A673 (cell line): ENCODE measurements around the gene IL1R1. TPM values are rescaled to one million over a fixed set of nuclear protein-coding genes. Genes with fewer than 3 reads are reported as not detected.

ENCODE experiments used
- BruUV-seq: library from RNA; stranded (reverse); fragments of 400-500 nt; replicated peaks from 2 replicates; lab custom pipeline; 2021; lab: Mats Ljungman, UMichigan
- CTCF ChIA-PET: fragments of 300-600 bp; sonication (Branson Sonifier 250); formaldehyde crosslinking; loops from one replicate; lab custom pipeline; 2022; ENCODE audit warnings: antibody characterized with exemption; lab: Charles Lee
- POLR2A ChIA-PET: fragments of 300-600 bp; sonication (Branson Sonifier 250); formaldehyde crosslinking; loops from one replicate; lab custom pipeline; 2022; ENCODE audit warnings: antibody characterized with exemption; ENCODE audit not compliant: low non-redundant PET; lab: Charles Lee
- DNase-seq: peaks from one replicate; pipeline ENCODE4 v3.0.0-alpha.2; 2015; ENCODE audit warnings: low spot score
- H3K27ac ChIP-seq: fragments of 200-600 bp; sonication (generic); 2 replicates; pipeline ENCODE4 v1.5.1; 2016; ENCODE audit warnings: mixed run types, low read depth, mild to moderate bottlenecking, mixed read lengths, antibody characterized with exemption, low read length; ENCODE audit not compliant: poor library complexity, severe bottlenecking
- H3K27me3 ChIP-seq: fragments of 200-600 bp; sonication (generic); replicated peaks from 2 replicates; pipeline ENCODE4 v1.6.1; 2017; ENCODE audit warnings: mixed run types, low read depth, mild to moderate bottlenecking, mixed read lengths, antibody characterized with exemption, low read length; ENCODE audit not compliant: insufficient read depth, poor library complexity
- H3K36me3 ChIP-seq: fragments of 200-600 bp; sonication (generic); 2 replicates; pipeline ENCODE4 v1.6.1; 2016; ENCODE audit warnings: mixed run types, mild to moderate bottlenecking, mixed read lengths, antibody characterized with exemption, low read length; ENCODE audit not compliant: insufficient read depth, poor library complexity, severe bottlenecking
- H3K4me1 ChIP-seq: fragments of 200-600 bp; sonication (generic); 2 replicates; pipeline ENCODE4 v1.6.1; 2017; ENCODE audit warnings: mixed run types, mild to moderate bottlenecking, mixed read lengths, antibody characterized with exemption, low read length; ENCODE audit not compliant: insufficient read depth, poor library complexity, severe bottlenecking
- H3K4me3 ChIP-seq: fragments of 200-600 bp; sonication (generic); 2 replicates; pipeline ENCODE4 v1.5.1; 2016; ENCODE audit warnings: low read depth, mixed run types, mild to moderate bottlenecking, mixed read lengths, low read length; ENCODE audit not compliant: poor library complexity, severe bottlenecking
- H3K9me3 ChIP-seq: fragments of 200-600 bp; sonication (generic); 2 replicates; pipeline ENCODE4 v1.6.1; 2016; ENCODE audit warnings: mixed run types, low read depth, mild to moderate bottlenecking, mixed read lengths, antibody characterized with exemption, low read length; ENCODE audit not compliant: poor library complexity, severe bottlenecking
- EZH2 ChIP-seq: fragments of 200-600 bp; sonication (generic); IDR thresholded peaks from 2 replicates; pipeline ENCODE4 v1.6.1; 2017; ENCODE audit warnings: borderline replicate concordance, low read depth, mild to moderate bottlenecking, mixed read lengths, antibody characterized with exemption, low read length; ENCODE audit not compliant: poor library complexity, severe bottlenecking
- intact Hi-C: fragments of 100-400 bp; cut with micrococcal nuclease; formaldehyde crosslinking; loops from one replicate; pipeline ENCODE4 v1.10.0; 2022; ENCODE audit not compliant: unreplicated experiment
- total RNA-seq: library from RNA; stranded (reverse); gene quantifications from 2 replicates; pipeline ENCODE4 v1.2.3, GENCODE V29; 2021
- TF ChIP-seq, protein P1 (sequence below): fragments of 300-800, 200-600 bp; sonication (generic); conservative IDR thresholded peaks from 2 replicates; pipeline ENCODE4 v1.5.1; 2017; ENCODE audit warnings: low read depth, mild to moderate bottlenecking, antibody characterized with exemption, low read length, moderate library complexity, mixed read lengths

Gene IL1R1
- total RNA-seq, 1 experiment from 2014 or later, result 0.45 TPM

DNA sequence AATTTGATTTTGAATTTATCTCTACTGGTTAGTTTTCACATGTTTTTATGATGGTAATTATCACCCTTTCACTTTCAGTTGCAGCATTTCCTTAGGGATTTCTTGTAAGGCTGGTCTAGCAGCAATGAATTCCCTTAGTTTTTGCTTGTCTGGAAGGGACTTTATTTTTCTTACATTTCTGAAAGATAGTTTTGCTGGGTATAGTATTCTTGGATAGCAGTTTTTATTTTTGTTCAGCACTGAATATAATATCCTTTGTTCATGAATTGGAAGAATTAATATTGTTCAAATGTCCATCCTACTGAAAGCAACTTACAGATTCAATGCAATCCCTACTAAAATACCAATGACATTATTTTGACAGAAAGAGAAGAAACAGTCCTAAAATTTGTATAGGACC is 74.5 kb downstream of the IL1R1 start:
- TF ChIP-seq, protein P1, sequence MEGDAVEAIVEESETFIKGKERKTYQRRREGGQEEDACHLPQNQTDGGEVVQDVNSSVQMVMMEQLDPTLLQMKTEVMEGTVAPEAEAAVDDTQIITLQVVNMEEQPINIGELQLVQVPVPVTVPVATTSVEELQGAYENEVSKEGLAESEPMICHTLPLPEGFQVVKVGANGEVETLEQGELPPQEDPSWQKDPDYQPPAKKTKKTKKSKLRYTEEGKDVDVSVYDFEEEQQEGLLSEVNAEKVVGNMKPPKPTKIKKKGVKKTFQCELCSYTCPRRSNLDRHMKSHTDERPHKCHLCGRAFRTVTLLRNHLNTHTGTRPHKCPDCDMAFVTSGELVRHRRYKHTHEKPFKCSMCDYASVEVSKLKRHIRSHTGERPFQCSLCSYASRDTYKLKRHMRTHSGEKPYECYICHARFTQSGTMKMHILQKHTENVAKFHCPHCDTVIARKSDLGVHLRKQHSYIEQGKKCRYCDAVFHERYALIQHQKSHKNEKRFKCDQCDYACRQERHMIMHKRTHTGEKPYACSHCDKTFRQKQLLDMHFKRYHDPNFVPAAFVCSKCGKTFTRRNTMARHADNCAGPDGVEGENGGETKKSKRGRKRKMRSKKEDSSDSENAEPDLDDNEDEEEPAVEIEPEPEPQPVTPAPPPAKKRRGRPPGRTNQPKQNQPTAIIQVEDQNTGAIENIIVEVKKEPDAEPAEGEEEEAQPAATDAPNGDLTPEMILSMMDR, result no peak
- TF ChIP-seq EZH2, result no peak
- no peaks in the 10 kb centered on the region for H3K27me3 ChIP-seq
- H3K4me3 ChIP-seq, result no peak overlapping the region
- H3K27ac ChIP-seq, result no peak overlapping the region
- no TSS peak for BruUV-seq
- ChIA-PET CTCF (no interaction called here), POLR2A (no interaction called here)
- intact Hi-C loops, result no loop called here
- no peaks in the 10 kb centered on the region for H3K4me1 ChIP-seq
- DNase-seq, result no peak
- H3K36me3 ChIP-seq, result no peaks in the 10 kb centered on the region
- H3K9me3 ChIP-seq, result peaks cover 18% of the 10 kb centered on the region

DNA sequence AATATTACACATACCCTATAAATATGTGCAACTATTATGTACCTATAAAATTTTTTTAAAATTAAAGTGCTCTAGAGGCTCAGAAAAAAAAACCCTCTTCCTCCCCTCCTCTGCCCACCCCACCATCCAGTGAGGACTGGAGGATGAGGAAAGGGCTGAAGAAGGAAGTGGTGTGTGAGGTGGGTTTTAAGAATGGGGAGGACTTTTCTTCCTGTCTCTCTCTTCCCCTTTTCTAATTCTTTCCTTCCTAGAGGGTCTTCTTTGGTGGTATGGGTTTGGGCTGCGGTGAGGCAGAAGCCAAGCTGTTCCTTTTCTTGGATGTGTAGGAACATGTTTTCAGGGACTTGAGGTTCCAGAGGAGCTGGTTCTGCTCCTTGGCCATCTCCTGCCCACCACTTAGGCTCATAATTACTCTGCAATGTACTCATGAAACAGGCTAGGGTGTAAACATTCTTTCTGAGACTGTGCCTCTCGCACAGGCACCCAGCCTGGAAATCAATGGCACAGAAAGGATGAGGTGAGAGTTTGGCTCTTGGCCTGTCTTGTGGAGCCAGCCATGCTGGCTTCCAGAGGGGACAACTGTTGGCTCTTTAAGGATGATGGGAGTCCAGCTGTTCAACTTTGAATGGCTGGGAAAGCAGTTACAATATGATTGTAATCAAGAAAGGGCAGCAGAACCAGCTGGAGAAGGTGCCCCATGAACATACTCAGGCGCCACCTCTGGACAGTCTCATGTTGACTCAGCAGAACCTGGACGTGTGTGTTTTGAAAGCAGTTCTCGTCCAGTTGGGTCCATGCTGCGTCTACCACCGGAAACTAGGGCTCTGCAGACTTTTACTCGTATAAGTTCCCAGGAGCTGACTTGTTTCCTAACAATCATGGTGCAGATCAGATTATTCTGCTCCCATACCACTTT is 82.5 kb downstream of the IL1R1 start:
- Histone ChIP-seq H3K4me1 (peaks cover 17% of the 10 kb centered on the region), H3K36me3 (no peaks in the 10 kb centered on the region), H3K4me3 (no peak overlapping the region), H3K9me3 (no peaks in the 10 kb centered on the region), H3K27me3 (no peaks in the 10 kb centered on the region), H3K27ac (no peak overlapping the region)
- DNase-seq, result no peak
- BruUV-seq, result no TSS peak
- TF ChIP-seq, protein P1, result no peak
- TF ChIP-seq EZH2, result no peak
- intact Hi-C loops, result no loop called here
- POLR2A ChIA-PET, result no interaction called here
- CTCF ChIA-PET, result no interaction called here

DNA sequence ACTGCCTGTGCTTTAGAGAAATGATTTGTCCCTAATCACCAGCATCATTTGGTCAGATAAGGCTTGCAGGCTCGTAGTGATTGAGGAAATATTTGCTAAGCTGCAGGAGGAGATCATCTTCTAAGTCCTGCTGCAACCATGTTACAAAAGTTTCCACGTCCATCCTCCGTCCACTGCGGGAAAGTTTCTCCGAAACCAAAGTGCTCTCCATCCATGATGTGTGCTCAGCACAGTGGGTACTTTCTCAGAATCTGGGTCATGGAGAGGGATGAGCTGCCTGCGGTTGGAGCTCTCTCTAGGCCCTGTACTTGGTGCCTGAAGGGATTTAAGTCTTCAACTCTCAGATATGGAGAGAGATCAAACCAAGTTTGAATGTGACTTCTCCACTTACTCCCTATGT is 83.6 kb downstream of the IL1R1 start:
- POLR2A ChIA-PET, result no interaction called here
- Histone ChIP-seq H3K27ac (no peak overlapping the region), H3K4me3 (no peak overlapping the region), H3K36me3 (no peaks in the 10 kb centered on the region), H3K4me1 (peaks cover 17% of the 10 kb centered on the region), H3K27me3 (no peaks in the 10 kb centered on the region), H3K9me3 (no peaks in the 10 kb centered on the region)
- intact Hi-C loops, result no loop called here
- BruUV-seq, result no TSS peak
- CTCF ChIA-PET, result no interaction called here
- DNase-seq, result no peak
- TF ChIP-seq EZH2, result no peak
- TF ChIP-seq, protein P1, result no peak
